Esophagus muscularis mucosa (tissue), 4 donors: Measurements from ENCODE around the gene RRP12. TPM values are rescaled to one million over a fixed set of nuclear protein-coding genes. Genes with fewer than 3 reads are reported as not detected.

Experiments
- DNase-seq: peaks from one replicate; pipeline ENCODE4 v3.0.0-alpha.2; 2017; ENCODE audit errors: extremely low spot score
- H3K27ac ChIP-seq, 4 donors: fragments of 200-600 bp; sonication (generic); replicated peaks in 1 of 4; 1 replicate in 3 of 4; 2 replicates in 1 of 4; pipeline ENCODE4 v1.5.1; 2016 to 2019; ENCODE audit warnings: mild to moderate bottlenecking in 1 of 4
- H3K27me3 ChIP-seq, 4 donors: fragments of 200-600 bp; sonication (generic); one replicate each; pipeline versions ENCODE4 v1.5.1 to v1.6.0; 2016 to 2019
- H3K36me3 ChIP-seq, 4 donors: fragments of 200-600 bp; sonication (generic); one replicate each; pipeline ENCODE4 v1.5.1; 2016 to 2019
- H3K4me1 ChIP-seq, 4 donors: fragments of 200-600 bp; sonication (generic); one replicate each; pipeline ENCODE4 v1.5.1; 2016 to 2019
- H3K4me3 ChIP-seq, 4 donors: fragments of 200-600 bp; sonication (generic); 1 replicate in 2 of 4; 2 replicates in 2 of 4; pipeline ENCODE4 v1.5.1; 2016 to 2019; ENCODE audit warnings: mild to moderate bottlenecking in 4 of 4, moderate library complexity in 1 of 4
- H3K9me3 ChIP-seq, 4 donors: fragments of 200-600 bp; sonication (generic); 1 replicate in 3 of 4; 2 replicates in 1 of 4; pipeline ENCODE4 v1.5.1; 2016 to 2019
- EP300 ChIP-seq: sonication (generic); formaldehyde crosslinking; IDR thresholded peaks from one replicate; pipeline ENCODE4 v1.6.1; 2017; ENCODE audit warnings: antibody characterized with exemption
- POLR2A ChIP-seq: fragments of 450-650 bp; IDR thresholded peaks from one replicate; pipeline ENCODE4 v1.6.1; 2017; ENCODE audit warnings: antibody characterized with exemption, moderate library complexity, mild to moderate bottlenecking, low read depth
- POLR2AphosphoS5 ChIP-seq, 2 donors: sonication (generic); formaldehyde crosslinking; IDR thresholded peaks; one replicate each; pipeline ENCODE4 v1.6.1; 2017; ENCODE audit warnings: antibody characterized with exemption in 2 of 2
- WGBS: methylation state at CpG from one replicate; pipeline ENCODE4 v1.1.5; 2018; 5-methylcytosine and 5-hydroxymethylcytosine counted together
- intact Hi-C: fragments of 100-400 bp; cut with DNase I; formaldehyde crosslinking; loops from one replicate; pipeline ENCODE4 v1.15.1; 2023
- total RNA-seq, 4 donors: library from RNA; depleted of rRNA; stranded (reverse); fragments of >200 nt; gene quantifications; one replicate each; pipeline versions ENCODE4 v1.1.0 to v1.2.1, GENCODE V29; 2016
- TF ChIP-seq, protein P1 (sequence below), 3 experiments: fragments of 200-600 bp in 2 of 3; fragments of 450-650 bp in 1 of 3; sonication (generic) in 2 of 3; IDR thresholded peaks; one replicate each; pipeline ENCODE4 v1.5.1; 2017 to 2019; ENCODE audit warnings: antibody characterized with exemption in 3 of 3, mild to moderate bottlenecking in 2 of 3, moderate library complexity in 1 of 3

RRP12 gene
- total RNA-seq, 4 donors from 2014 or later: 7.1 to 20.0 (median 12.1) TPM

DNA sequence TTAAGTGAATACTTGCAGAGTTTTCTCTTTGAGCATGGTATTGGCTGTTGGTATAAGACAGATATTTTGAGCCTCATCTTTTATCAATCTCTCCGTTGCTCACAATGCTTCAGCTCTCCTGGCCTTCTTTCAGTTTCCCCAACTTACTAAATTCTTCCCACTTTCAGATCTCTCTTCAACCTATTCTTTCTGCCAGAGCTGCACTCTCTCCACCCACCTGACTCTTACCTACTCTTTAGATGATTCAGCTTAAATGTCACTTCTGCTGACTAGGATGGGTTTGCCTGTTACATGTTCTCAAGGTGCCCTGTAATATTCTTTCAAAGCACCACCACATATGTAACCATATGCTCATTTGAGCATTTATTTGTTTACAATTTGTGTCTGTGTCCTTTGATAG is 43.1 kb upstream of the RRP12 start:
- H3K4me3 ChIP-seq: no peak overlapping the region
- peaks cover 26 to 43% (median 40%) of the 10 kb centered on the region in 4 donors for H3K4me1 ChIP-seq
- DNase-seq: no peak
- intact Hi-C loops: no loop called here
- no peaks in the 10 kb centered on the region for H3K9me3 ChIP-seq
- WGBS: 88% methylated on average over 1 of the region's 1 CpG
- no peak overlapping the region for H3K27ac ChIP-seq
- H3K27me3 ChIP-seq: no peaks in the 10 kb centered on the region
- TF ChIP-seq POLR2AphosphoS5 (IDR thresholded peaks at IDR 0.05) (no peak), POLR2A (no peak), EP300 (no peak)
- TF ChIP-seq, protein P1, sequence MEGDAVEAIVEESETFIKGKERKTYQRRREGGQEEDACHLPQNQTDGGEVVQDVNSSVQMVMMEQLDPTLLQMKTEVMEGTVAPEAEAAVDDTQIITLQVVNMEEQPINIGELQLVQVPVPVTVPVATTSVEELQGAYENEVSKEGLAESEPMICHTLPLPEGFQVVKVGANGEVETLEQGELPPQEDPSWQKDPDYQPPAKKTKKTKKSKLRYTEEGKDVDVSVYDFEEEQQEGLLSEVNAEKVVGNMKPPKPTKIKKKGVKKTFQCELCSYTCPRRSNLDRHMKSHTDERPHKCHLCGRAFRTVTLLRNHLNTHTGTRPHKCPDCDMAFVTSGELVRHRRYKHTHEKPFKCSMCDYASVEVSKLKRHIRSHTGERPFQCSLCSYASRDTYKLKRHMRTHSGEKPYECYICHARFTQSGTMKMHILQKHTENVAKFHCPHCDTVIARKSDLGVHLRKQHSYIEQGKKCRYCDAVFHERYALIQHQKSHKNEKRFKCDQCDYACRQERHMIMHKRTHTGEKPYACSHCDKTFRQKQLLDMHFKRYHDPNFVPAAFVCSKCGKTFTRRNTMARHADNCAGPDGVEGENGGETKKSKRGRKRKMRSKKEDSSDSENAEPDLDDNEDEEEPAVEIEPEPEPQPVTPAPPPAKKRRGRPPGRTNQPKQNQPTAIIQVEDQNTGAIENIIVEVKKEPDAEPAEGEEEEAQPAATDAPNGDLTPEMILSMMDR (IDR thresholded peaks at IDR 0.05): no peak
- H3K36me3 ChIP-seq: peaks cover 16 to 40% (median 29%) of the 10 kb centered on the region in 4 donors

DNA sequence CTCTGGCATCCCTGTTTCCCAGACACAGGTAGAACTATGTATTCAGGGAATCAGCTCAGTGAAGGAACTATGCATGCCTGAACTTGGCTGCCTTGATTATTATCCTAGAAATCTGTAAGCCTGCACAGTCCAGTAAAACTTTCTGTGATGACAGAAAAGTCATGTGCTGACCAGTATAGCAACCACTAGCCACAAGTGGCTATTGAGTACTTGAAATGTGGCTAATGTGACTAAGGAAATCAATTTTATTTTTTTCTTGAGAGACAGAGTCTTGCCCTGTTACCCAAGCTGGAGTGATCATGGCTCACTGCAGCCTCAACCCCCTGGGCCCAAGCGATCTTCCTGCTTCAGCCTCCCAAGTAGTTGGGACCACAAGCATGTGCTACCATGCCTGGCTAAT is 41.1 kb upstream of the RRP12 start:
- Histone ChIP-seq H3K27ac (no peak overlapping the region), H3K27me3 (no peaks in the 10 kb centered on the region), H3K9me3 (no peaks in the 10 kb centered on the region), H3K4me1 (peaks cover 15 to 25% (median 23%) of the 10 kb centered on the region in 4 donors), H3K4me3 (no peak overlapping the region), H3K36me3 (peaks cover 22 to 59% (median 47%) of the 10 kb centered on the region in 4 donors)
- WGBS: 91% methylated on average over 1 of the region's 1 CpG
- TF ChIP-seq POLR2AphosphoS5 (IDR thresholded peaks at IDR 0.05): no peak
- TF ChIP-seq, protein P1 (IDR thresholded peaks at IDR 0.05): no peak
- no peak for TF ChIP-seq POLR2A
- TF ChIP-seq EP300: no peak
- intact Hi-C loops: no loop called here
- DNase-seq: no peak

DNA sequence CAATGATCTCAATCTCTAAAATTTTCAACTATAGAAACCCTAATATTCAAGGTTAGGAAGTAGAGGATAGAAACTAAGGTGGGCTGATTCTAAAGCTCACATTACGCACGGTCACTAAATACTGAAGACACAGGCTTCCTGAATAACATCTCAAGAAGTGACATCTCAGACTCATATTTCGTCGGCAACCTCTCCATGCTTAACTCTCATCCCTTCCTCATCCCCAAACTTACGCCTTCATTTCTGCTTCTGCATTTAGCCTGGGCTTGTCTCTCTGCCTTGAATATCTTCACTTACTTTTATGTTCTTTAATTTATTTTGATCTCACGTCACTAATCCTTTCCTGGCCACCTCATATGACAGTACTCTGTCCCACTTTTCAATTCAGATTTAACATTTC is 34.1 kb upstream of the RRP12 start:
- H3K4me3 ChIP-seq: no peak overlapping the region
- peaks cover 48 to 92% (median 88%) of the 10 kb centered on the region in 4 donors for H3K36me3 ChIP-seq
- no peak for TF ChIP-seq POLR2AphosphoS5 (IDR thresholded peaks at IDR 0.05)
- no peak for TF ChIP-seq EP300
- TF ChIP-seq, protein P1 (IDR thresholded peaks at IDR 0.05): no peak
- TF ChIP-seq POLR2A: no peak
- DNase-seq: no peak
- no peaks in the 10 kb centered on the region for H3K27me3 ChIP-seq
- no peaks in the 10 kb centered on the region for H3K4me1 ChIP-seq
- H3K27ac ChIP-seq: no peak overlapping the region
- intact Hi-C loops: no loop called here
- WGBS: 91% methylated on average over 6 of the region's 6 CpGs
- no peaks in the 10 kb centered on the region for H3K9me3 ChIP-seq

DNA sequence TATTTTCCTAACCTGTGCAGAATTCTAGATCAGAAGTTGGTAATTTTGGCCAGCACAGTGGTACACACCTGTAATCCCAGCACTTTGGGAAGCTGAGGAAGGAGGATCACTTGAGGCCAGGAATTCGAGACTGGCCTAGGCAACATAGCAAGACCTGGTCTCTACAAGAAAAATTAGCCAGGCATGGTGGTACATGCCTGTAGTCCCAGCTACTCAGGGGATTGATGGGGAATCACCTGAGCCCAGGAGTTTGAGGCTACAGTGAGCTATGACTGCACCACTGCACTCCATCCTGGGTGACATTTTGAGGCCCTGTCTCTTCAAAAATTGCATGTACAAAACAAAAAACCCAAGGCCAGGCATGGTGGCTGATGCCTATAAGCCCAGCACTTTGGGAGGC is 33.4 kb upstream of the RRP12 start:
- intact Hi-C loops: no loop called here
- TF ChIP-seq POLR2A (no peak), POLR2AphosphoS5 (IDR thresholded peaks at IDR 0.05) (no peak), EP300 (no peak)
- TF ChIP-seq, protein P1 (IDR thresholded peaks at IDR 0.05): no peak
- H3K9me3 ChIP-seq: no peaks in the 10 kb centered on the region
- H3K4me1 ChIP-seq: no peaks in the 10 kb centered on the region
- H3K27ac ChIP-seq: no peak overlapping the region
- no peaks in the 10 kb centered on the region for H3K27me3 ChIP-seq
- no peak for DNase-seq
- no peak overlapping the region for H3K4me3 ChIP-seq
- no CpG with 5 or more reads among the region's 1 CpG for WGBS
- peaks cover 44 to 91% (median 89%) of the 10 kb centered on the region in 4 donors for H3K36me3 ChIP-seq

DNA sequence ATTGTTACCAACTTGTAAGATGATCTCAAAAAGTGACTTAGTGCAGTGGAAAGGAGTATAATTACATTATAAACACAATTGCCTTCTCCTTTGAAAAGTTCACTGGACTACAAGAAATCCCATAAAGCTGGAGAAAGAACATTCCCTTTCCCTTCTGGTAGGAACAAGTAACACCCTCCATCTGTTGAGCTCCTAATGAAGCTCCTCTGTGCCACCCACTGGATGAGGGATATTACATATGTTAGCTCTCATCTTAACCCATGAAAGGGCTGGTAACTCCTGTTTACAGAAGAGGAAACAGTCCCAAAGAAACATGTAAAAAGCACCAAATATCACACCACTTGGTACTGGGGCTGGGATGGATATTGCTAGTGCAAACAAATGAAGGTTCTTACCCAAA is 32.9 kb upstream of the RRP12 start:
- Histone ChIP-seq H3K4me3 (no peak overlapping the region), H3K36me3 (peaks cover 44 to 91% (median 87%) of the 10 kb centered on the region in 4 donors), H3K27me3 (no peaks in the 10 kb centered on the region), H3K27ac (no peak overlapping the region), H3K9me3 (no peaks in the 10 kb centered on the region), H3K4me1 (no peaks in the 10 kb centered on the region)
- intact Hi-C loops: no loop called here
- no peak for TF ChIP-seq EP300
- no peak for TF ChIP-seq POLR2AphosphoS5 (IDR thresholded peaks at IDR 0.05)
- no peak for TF ChIP-seq POLR2A
- no peak for DNase-seq
